Progenitor cell of endocrine pancreas (in vitro differentiated cells): ENCODE results near the gene MCM3AP. TPM values are rescaled to one million over a fixed set of nuclear protein-coding genes. Genes with fewer than 3 reads are reported as not detected.
A peak's percentile ranks its signal among the peaks of the same experiment; 100 is the strongest.

Experiments
- DNase-seq: peaks from one replicate; pipeline ENCODE4 v3.0.0; 2021; ENCODE audit warnings: low spot score; ENCODE audit not compliant: unreplicated experiment
- H3K27ac Mint-ChIP-seq: 2 replicates; pipeline ENCODE4 v1.8.0; 2021; ENCODE audit warnings: mild to moderate bottlenecking, moderate library complexity, mixed read lengths
- H3K27me3 Mint-ChIP-seq: 2 replicates; pipeline ENCODE4 v1.8.0; 2021; ENCODE audit warnings: mixed read lengths
- H3K36me3 Mint-ChIP-seq: 2 replicates; pipeline ENCODE4 v1.8.0; 2022; ENCODE audit warnings: mixed read lengths; ENCODE audit not compliant: insufficient read depth
- H3K4me1 Mint-ChIP-seq: 2 replicates; pipeline ENCODE4 v1.8.0; 2021; ENCODE audit warnings: low read depth, mixed read lengths
- H3K4me3 Mint-ChIP-seq: 2 replicates; pipeline ENCODE4 v1.8.0; 2021; ENCODE audit warnings: low read depth, mild to moderate bottlenecking, moderate library complexity, mixed read lengths
- H3K9me3 Mint-ChIP-seq: 2 replicates; pipeline ENCODE4 v1.8.0; 2021; ENCODE audit warnings: low read depth, mixed read lengths
- total RNA-seq: library from RNA; stranded (reverse); gene quantifications from 2 replicates; pipeline ENCODE4 v1.2.1, GENCODE V29; 2021
- TF ChIP-seq, protein P1 (sequence below): fragments of 200-600 bp; sonication (generic); IDR thresholded peaks from one replicate; pipeline ENCODE4 v1.5.0; 2021; ENCODE audit warnings: antibody characterized with exemption, mild to moderate bottlenecking; ENCODE audit not compliant: unreplicated experiment

Gene MCM3AP
- total RNA-seq, 1 donor from 2014 or later = 131 TPM

DNA sequence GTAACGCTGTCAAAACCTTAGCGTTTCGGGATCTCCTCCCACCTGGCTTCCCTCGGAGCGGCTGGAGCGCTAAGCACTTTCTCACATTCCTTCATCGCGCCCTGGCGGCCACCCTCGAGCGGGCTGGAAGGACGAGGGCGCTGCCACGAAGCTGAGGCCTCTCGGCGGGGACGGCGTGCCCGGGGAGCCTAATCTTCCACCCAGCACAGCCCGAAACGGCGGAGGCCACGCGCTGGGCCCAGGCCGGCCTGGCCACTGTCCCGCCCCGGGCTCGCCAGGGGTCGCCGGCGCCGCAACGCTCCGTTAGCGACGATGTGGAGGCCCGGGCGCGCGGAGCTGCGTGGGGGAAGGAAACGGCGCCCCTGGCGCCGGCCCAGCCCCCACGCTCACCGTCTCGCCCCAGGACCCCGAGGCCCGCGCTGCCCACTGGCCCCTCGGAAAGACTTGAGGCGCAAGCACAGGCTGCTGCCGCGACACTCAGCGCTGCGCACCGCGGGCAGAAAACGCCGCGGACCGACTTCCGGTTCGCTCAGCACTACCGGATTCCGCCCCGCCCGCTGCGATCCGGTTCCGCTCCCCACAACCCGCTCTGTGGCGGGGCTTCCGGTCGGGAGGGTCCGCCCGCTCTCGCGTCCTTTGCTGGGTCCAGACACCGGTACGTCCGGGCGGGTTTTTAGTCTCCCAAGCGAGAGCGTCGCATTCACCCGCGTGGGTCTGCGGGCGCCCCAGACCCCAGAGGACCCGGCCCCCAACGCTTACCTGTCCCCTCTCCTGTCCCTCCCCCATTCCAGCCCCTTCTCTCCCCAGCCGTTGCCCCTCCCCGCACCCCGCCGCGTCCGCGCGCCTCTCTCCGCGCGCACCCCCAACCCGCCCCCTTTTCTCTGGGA is 593 bp upstream of the MCM3AP start, which contains the start of gene YBEY:
Gene YBEY (plus strand): TSS at position 582 of the 887 bp plus-strand sequence. CDS start 572 bp downstream, outside the sequence.
- Mint-ChIP-seq H3K9me3 (no peaks in the 10 kb centered on the region), H3K4me3 (peak within 1 kb of the TSS; percentile 94), H3K4me1 (peaks cover 35% of the 10 kb centered on the region), H3K27me3 (no peaks in the 10 kb centered on the region), H3K27ac (peak within 1 kb of the TSS; percentile 98), H3K36me3 (peaks cover 16% of the 10 kb centered on the region)
- peak; percentile 76 for DNase-seq
- TF ChIP-seq, protein P1, sequence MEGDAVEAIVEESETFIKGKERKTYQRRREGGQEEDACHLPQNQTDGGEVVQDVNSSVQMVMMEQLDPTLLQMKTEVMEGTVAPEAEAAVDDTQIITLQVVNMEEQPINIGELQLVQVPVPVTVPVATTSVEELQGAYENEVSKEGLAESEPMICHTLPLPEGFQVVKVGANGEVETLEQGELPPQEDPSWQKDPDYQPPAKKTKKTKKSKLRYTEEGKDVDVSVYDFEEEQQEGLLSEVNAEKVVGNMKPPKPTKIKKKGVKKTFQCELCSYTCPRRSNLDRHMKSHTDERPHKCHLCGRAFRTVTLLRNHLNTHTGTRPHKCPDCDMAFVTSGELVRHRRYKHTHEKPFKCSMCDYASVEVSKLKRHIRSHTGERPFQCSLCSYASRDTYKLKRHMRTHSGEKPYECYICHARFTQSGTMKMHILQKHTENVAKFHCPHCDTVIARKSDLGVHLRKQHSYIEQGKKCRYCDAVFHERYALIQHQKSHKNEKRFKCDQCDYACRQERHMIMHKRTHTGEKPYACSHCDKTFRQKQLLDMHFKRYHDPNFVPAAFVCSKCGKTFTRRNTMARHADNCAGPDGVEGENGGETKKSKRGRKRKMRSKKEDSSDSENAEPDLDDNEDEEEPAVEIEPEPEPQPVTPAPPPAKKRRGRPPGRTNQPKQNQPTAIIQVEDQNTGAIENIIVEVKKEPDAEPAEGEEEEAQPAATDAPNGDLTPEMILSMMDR = peak; percentile 51

DNA sequence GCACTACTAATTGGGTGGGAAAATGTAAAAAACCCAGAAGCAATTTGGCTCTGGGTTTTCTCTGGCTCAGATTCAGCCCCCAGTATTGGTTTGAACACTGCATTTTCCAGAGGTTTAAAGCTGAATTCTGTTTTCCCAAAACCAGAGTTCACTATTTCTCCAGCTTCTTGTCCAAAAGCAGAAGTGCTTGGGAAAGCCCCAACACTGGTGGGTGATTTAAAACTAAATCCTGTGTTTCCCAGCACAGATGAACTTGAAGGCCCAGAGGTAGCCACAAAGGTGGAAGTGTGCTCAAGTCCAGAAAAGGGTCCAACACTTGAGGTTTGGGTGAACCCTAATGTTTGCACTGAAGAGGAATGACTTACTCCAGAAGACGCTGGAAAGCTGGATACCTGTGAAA is 678 bp downstream of the MCM3AP start:
- peaks cover 34% of the 10 kb centered on the region for H3K4me1 Mint-ChIP-seq
- no peak for DNase-seq
- H3K27me3 Mint-ChIP-seq = no peaks in the 10 kb centered on the region
- H3K4me3 Mint-ChIP-seq = peak overlapping the region; percentile 94
- peaks cover 16% of the 10 kb centered on the region for H3K36me3 Mint-ChIP-seq
- TF ChIP-seq, protein P1 = no peak
- H3K9me3 Mint-ChIP-seq = no peaks in the 10 kb centered on the region
- no peak overlapping the region for H3K27ac Mint-ChIP-seq

DNA sequence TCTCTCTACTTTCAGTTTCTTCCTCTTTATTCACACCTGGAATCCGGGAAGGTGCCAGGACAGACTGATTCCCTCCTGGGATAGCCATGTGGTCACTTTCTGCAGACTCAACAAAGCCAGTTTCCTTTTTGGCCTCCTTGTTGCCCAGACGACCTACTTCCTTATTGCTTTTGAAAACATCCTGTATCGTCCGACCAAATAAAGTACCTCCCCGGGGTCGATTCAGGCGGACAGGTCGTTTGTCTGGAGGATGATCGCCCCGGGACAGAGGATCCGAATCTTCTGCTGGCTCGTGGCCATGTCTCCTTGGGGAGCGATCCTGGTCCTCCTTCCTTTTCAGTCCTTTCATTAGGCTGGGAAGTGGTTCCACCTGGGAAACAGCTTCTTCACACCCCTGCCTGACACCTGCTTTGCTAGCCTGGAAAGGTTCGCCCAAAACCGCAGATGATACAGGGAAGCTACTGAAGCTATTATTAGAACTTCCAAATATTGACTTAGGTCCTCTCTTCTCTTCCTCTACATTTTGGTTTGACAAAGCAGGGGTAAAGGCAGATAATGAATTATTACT is 1.2 kb downstream of the MCM3AP start:
- H3K4me1 Mint-ChIP-seq = peaks cover 31% of the 10 kb centered on the region
- no peaks in the 10 kb centered on the region for H3K9me3 Mint-ChIP-seq
- H3K4me3 Mint-ChIP-seq = peak overlapping the region; percentile 53
- no peak for DNase-seq
- TF ChIP-seq, protein P1 = no peak
- no peaks in the 10 kb centered on the region for H3K27me3 Mint-ChIP-seq
- H3K36me3 Mint-ChIP-seq = peaks cover 18% of the 10 kb centered on the region
- H3K27ac Mint-ChIP-seq = peak overlapping the region; percentile 16

DNA sequence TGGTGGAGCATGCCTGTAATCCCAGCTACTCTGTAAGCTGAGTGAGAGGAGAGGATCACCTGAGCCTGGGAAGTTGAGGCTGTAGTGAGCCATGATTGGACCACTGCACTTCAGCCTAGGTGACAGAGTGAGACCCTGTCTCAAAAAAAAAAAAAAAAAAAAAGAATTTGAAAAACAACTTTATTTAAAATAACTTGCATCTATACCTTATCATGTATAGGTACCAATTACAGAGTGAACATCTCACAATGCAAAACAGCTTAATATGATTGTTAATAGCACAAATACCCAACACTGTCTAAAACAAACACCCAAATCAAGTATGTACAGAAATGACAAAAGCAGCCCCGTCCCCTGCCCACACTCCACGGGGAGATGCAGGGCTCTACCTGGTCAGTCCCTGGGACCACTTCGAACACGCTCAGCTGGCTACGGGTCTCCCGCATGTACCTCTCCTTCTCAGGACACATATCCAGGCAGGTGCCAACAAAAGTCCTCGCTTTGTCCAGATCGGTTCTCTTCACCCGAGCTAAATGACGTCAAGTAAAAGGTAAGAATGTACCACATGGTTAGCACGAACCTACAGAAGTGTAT is 10.5 kb downstream of the MCM3AP start:
- H3K9me3 Mint-ChIP-seq = no peaks in the 10 kb centered on the region
- H3K27me3 Mint-ChIP-seq = no peaks in the 10 kb centered on the region
- no peak overlapping the region for H3K27ac Mint-ChIP-seq
- no peak overlapping the region for H3K4me3 Mint-ChIP-seq
- TF ChIP-seq, protein P1 = no peak
- no peak for DNase-seq
- peaks cover 27% of the 10 kb centered on the region for H3K36me3 Mint-ChIP-seq
- no peaks in the 10 kb centered on the region for H3K4me1 Mint-ChIP-seq

DNA sequence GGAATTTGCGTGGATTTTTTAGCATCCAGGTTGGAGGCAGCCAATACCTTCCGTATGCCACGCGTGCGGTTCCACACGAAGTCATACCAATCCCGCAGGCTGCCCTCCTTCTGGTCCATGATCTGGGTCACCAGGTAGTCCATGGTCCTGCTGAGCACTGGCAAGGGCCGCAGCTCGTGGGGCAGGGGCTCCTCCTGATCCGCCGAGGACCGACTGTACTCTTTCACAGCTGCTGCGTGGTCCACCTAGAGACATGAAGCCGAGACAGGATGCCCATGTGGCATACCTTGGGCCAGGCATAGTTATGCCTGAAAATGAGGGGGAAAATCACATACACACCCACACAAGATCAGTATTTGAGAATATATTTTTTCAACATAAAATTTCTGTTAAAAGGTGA is 12.1 kb downstream of the MCM3AP start:
- DNase-seq = no peak
- Mint-ChIP-seq H3K36me3 (peaks cover 28% of the 10 kb centered on the region), H3K4me1 (no peaks in the 10 kb centered on the region), H3K27ac (no peak overlapping the region), H3K9me3 (no peaks in the 10 kb centered on the region), H3K27me3 (no peaks in the 10 kb centered on the region), H3K4me3 (no peak overlapping the region)
- TF ChIP-seq, protein P1 = no peak
